SK-N-SH treated with all-trans-retinoic acid at 6 μM for 48 hours (cell line): Measurements from ENCODE around the gene IQSEC1.

Experiments used
- GLIS3 ChIP-seq: fragments of 250-450 bp; sonication (Bioruptor Pico); IDR thresholded peaks from 2 replicates; pipeline ENCODE4 v1.5.0; 2020; ENCODE audit warnings: mild to moderate bottlenecking, moderate library complexity
- SNAI2 ChIP-seq: fragments of 250-450 bp; sonication (Bioruptor Pico); IDR thresholded peaks from 2 replicates; pipeline ENCODE4 v1.5.0; 2020; ENCODE audit warnings: mild to moderate bottlenecking, moderate library complexity
- TF ChIP-seq, protein P1 (sequence below): fragments of 250-450 bp; sonication (Bioruptor Pico); IDR thresholded peaks from 2 replicates; pipeline ENCODE4 v1.5.1; 2020; ENCODE audit warnings: low read depth, mild to moderate bottlenecking, moderate library complexity
- TF ChIP-seq, protein P2 (sequence below): fragments of 250-450 bp; sonication (Bioruptor Pico); IDR thresholded peaks from 2 replicates; pipeline ENCODE4 v1.8.0; 2020; ENCODE audit warnings: mild to moderate bottlenecking, moderate library complexity, borderline replicate concordance

DNA sequence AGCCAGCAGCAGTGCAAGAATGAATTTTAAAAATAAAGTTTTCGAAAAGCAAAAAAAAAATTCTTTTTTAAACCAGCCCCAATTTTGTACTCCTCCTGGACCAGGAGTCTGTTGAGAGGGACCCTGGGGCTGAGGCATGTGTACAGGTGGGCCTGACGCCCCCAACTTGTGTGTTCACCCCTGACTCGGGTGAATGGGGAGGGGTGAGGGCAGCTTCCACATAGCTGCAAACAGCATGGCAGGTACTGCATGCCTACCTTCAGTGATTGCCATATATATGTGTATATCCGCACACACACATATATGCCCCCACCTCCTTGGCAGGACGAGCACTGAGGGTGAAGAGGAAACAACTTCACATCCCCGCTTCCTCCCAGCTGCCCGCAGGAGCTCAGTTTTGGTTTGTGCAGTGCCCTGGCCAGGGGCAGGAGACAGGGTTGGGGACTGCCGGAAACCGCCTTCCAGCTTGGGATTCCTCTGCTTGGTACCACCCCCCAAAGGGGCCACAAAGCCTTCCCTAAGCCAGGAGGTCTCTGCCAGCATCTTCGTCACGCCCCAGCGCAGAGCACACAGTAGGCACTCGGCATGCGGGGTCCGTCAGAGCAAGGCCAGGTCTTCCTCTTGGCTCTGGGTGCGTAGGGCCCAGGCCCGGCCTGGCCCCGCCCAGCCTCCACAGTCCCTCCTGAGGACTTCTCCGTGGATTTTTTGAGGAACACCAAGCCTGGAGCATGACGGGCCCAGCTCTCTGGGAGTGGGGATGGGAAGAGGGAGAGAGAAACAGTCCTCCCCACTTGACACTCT is 170.0 kb downstream of the IQSEC1 start:
- TF ChIP-seq, protein P1, sequence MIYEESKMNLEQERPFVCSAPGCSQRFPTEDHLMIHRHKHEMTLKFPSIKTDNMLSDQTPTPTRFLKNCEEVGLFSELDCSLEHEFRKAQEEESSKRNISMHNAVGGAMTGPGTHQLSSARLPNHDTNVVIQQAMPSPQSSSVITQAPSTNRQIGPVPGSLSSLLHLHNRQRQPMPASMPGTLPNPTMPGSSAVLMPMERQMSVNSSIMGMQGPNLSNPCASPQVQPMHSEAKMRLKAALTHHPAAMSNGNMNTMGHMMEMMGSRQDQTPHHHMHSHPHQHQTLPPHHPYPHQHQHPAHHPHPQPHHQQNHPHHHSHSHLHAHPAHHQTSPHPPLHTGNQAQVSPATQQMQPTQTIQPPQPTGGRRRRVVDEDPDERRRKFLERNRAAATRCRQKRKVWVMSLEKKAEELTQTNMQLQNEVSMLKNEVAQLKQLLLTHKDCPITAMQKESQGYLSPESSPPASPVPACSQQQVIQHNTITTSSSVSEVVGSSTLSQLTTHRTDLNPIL (CRISPR knock-in tag) = no peak
- no peak for TF ChIP-seq SNAI2 (CRISPR knock-in tag)
- TF ChIP-seq, protein P2, sequence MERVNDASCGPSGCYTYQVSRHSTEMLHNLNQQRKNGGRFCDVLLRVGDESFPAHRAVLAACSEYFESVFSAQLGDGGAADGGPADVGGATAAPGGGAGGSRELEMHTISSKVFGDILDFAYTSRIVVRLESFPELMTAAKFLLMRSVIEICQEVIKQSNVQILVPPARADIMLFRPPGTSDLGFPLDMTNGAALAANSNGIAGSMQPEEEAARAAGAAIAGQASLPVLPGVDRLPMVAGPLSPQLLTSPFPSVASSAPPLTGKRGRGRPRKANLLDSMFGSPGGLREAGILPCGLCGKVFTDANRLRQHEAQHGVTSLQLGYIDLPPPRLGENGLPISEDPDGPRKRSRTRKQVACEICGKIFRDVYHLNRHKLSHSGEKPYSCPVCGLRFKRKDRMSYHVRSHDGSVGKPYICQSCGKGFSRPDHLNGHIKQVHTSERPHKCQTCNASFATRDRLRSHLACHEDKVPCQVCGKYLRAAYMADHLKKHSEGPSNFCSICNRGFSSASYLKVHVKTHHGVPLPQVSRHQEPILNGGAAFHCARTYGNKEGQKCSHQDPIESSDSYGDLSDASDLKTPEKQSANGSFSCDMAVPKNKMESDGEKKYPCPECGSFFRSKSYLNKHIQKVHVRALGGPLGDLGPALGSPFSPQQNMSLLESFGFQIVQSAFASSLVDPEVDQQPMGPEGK (CRISPR knock-in tag) = no peak
- TF ChIP-seq GLIS3 (CRISPR knock-in tag) = no peak
